Esophagus squamous epithelium (tissue), 4 donors: ENCODE measurements around the gene ESR2.

Experiments used
- POLR2A ChIP-seq, 4 donors: fragments of 450-650 bp; IDR thresholded peaks; one replicate each; pipeline ENCODE4 v1.6.1; 2017; ENCODE audit warnings: antibody characterized with exemption in 4 of 4, mild to moderate bottlenecking in 4 of 4, moderate library complexity in 3 of 4
- TF ChIP-seq, protein P1 (sequence below), 6 experiments: fragments of 450-650 bp in 4 of 6; fragments of 200-600 bp in 2 of 6; sonication (generic) in 2 of 6; IDR thresholded peaks; one replicate each; pipeline ENCODE4 v1.5.1; 2016 to 2019; ENCODE audit warnings: antibody characterized with exemption in 6 of 6, mild to moderate bottlenecking in 4 of 6, moderate library complexity in 4 of 6

DNA sequence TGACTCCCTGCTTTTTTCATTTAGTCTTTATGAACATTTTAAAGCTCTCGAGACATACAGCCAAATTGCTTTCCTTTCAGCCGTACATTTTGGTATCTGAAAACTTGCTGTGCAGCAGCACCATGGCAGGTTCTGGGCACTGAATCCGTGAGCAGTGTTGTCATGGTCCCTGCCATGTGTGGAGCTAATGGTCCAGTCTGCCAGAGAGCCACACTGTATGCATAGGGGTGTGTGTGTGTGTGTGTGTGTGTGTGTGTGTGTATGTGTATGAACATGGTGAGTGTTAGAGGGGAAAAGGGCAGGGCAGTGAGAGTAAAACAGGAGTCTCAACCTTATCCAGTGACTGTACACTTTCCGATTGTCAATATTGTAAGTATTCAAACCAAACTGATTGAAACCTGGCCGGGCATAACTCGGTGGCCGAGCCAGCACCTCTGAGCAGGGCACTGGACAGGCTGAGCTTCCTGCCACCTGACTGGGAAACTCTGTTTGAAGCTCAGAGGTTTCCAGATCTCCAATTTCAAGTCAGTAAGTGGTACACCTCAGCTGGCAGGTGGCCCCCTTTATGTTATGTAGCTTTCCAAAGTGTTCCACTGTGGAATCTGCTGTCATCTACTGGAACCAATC, 110.0 kb downstream of the ESR2 start:
- TF ChIP-seq POLR2A (IDR thresholded peaks at IDR 0.05) = no peak
- TF ChIP-seq, protein P1, sequence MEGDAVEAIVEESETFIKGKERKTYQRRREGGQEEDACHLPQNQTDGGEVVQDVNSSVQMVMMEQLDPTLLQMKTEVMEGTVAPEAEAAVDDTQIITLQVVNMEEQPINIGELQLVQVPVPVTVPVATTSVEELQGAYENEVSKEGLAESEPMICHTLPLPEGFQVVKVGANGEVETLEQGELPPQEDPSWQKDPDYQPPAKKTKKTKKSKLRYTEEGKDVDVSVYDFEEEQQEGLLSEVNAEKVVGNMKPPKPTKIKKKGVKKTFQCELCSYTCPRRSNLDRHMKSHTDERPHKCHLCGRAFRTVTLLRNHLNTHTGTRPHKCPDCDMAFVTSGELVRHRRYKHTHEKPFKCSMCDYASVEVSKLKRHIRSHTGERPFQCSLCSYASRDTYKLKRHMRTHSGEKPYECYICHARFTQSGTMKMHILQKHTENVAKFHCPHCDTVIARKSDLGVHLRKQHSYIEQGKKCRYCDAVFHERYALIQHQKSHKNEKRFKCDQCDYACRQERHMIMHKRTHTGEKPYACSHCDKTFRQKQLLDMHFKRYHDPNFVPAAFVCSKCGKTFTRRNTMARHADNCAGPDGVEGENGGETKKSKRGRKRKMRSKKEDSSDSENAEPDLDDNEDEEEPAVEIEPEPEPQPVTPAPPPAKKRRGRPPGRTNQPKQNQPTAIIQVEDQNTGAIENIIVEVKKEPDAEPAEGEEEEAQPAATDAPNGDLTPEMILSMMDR (IDR thresholded peaks at IDR 0.05) = no peak
